ENCODE results near the gene KIAA0232.
"Not testable (repeated sequence)": the region's sequence is repeated elsewhere in the genome, so short reads cannot be mapped to it uniquely, and the experiment has no call there.

KIAA0232 gene

DNA sequence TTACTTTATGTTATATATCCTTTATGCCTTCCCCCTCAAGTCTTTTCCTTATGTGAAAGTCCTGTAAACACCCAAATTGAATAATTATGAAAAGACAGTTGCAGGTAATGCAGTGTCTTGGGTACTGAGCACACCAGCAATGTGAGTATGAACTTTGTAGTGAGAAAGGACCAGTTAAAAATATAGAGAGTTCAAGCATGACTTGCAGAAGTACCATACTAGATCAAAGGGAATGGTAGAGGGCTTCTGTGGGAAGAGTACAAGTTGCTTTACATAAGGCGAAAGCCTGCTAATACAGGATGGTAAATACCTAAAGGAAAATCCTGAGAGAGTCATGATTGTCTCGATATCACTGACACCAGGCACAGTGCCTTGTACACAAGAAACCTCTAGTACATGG, 25.7 kb downstream of the KIAA0232 start:
- no peak for DNase-seq (ENCODE audit: low read depth in 2 of 2)

GRCh38 chr4:6811165-6811564, 28.6 kb downstream of the KIAA0232 start:
- DNase-seq (ENCODE audit: low read depth in 2 of 2), result no peak

DNA sequence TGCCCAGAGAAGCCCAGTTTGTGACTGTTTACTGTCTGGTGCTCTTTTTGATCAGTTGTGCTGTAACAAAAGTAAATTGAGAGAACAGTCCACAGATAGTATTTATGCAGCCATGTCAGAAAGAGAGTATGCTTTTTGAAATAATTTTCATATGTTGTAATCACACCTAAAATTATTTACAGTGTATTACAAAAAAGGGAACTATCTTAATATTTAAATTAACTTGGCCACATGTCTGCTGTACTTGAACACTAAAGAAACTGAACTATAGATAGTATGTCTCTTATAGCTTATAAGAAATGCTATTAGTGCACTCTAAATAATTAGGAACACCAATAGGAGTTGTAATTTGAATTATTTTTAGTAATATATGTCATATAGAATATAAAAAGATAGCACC, 30.2 kb downstream of the KIAA0232 start:
- no peak for DNase-seq (ENCODE audit: low read depth in 2 of 2)

DNA sequence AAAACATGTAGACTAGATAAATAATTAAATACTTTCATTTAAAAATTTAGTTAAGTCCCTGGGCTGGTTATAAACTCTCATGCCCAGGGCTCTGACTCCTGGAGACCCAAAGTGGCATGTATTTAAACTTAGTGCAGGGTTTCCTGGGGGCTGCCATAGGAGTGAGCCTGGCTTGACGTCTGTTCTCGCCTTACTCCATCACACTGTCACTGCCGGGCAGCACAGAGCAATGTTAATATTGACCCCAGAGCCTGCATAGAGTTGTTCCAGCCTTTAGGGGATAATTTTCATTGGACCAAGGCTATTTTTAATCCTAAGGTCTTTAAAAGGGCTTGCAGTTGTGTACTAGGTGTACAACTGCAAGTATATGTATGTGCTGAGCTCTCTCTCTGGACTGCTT, 31.2 kb downstream of the KIAA0232 start:
- DNase-seq (ENCODE audit: low read depth in 2 of 2), result no peak

GRCh38 chr4:6815029-6815836, 32.7 kb downstream of the KIAA0232 start:
- DNase-seq (ENCODE audit: low read depth in 2 of 2), result no peak

DNA sequence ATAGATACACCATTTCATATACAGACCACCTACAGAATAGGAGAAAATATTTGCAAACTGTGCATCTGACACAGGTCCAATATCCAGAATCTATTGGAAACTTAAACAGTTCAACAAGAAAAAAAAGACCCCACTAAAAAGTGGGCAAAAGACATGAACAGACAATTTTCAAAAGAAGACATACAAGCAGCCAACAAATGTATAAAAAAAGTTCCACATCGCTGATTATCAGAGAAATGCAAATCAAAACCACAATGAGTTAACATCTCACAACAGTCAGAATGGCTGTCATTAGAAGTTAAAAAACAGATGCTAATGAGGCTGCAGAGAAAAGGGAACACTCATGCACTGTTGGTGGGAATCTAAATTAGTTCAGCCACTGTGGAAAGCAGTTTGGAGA, 36.8 kb downstream of the KIAA0232 start:
- no peak for DNase-seq (ENCODE audit: low read depth in 2 of 2)

DNA sequence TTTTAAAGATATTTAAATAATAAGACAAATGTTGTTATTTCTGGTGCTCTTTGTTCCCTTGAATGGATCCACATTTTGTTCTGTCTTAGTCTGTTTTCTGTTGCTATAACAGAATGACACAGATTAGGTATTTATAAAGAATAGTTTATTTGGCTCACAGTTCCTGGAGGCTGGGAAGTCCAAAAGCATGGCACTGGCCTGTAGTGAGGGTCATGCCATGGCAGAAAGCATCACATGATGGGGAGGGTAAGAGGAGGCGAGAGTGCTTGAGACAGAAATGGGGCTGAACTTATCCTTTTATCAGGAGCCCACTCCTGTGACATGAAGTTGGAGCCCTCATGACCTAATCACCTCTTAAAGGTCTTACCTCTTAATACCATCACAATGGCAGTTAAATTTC, 38.2 kb downstream of the KIAA0232 start:
- no peak for DNase-seq (ENCODE audit: low read depth in 2 of 2)

DNA sequence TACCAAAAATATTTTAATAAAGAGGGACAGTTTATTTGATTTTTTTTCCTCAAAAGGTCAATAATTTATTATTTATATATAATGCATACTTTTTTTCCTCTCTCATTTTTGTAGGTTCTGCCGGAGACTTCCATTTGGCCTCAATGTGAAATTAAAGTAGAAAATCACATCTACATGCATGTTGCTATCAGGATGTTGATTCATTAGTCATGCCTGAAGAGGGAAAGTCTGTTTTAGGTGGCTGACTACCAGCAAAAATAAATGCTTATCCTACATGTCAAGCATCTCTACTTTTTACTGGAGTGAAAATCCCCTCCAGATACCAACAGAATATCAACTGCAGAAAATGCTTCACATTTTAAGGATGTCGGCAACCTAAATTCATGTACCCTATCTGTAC, 41.5 kb downstream of the KIAA0232 start:
- DNase-seq (ENCODE audit: low read depth in 2 of 2), result no peak

GRCh38 chr4:6824772-6825402, 42.4 kb downstream of the KIAA0232 start:
- DNase-seq (ENCODE audit: low read depth in 2 of 2), result no peak

DNA sequence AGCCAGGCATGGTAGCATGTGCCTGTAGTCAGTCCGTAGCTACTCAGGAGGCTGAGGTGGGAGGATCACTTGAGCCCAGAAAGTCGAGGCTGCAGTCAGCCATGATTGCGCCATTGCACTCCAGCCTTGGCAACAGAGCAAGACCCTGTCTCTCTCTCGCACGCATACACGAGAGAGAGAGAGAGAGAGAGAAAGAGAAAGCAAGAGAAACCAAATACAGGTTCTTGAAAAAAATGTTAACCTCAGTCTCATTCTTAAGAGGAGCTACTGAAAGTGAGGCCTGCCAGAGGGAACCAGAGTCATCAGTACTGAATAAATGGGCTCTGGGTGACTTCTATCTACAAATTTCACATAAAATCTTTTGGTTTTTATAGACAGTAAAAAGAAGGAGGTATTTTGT, 42.9 kb downstream of the KIAA0232 start:
- DNase-seq (ENCODE audit: low read depth in 2 of 2), result no peak

GRCh38 chr4:6826781-6827508, 44.4 kb downstream of the KIAA0232 start:
- no peak for DNase-seq (ENCODE audit: low read depth in 2 of 2)

DNA sequence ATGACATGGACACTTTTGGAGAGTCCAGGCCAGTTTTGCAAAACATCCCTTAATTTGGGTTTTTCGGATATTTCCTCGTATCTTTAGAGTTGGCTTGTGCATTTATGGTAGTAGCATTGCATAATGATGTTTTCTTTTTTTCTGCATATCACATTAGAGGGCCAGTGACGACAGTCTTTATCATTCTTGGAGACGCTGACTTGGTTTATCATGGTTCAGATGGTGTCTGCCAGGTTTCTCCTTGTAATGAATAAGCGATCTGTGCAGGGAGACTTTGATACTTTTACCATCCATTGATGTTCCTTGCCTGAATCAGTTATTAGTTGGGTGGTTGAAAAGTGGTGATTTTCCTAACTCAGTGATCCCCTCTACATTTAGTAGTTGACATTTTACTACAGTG, 46.6 kb downstream of the KIAA0232 start:
- DNase-seq (ENCODE audit: low read depth in 2 of 2), result no peak

- DNase-seq (ENCODE audit: low read depth in 2 of 2), result no peak
These were observed 52.3 kb downstream of the KIAA0232 start for GRCh38 chr4:6834867-6835266.

DNA sequence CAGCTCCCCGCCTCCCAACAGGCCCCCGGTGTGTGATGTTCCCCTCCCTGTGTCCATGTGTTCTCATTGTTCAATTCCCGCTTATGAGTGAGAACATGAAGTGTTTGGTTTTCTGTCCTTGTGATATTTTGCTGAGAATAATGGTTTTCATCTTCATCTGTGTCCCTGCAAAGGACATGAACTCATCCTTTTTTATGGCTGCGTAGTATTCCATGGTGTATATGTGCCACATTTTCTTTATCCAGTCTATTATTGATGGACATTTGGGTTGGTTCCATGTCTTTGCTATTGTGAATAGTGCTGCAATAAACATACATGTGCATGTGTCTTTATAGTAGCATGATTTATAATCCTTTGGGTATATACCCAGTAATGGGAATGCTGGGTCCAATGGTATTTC, 53.1 kb downstream of the KIAA0232 start:
- DNase-seq (ENCODE audit: low read depth in 2 of 2), result not testable (repeated sequence)

- not testable (repeated sequence) for DNase-seq (ENCODE audit: low read depth in 2 of 2)
These were observed 54.6 kb downstream of the KIAA0232 start for GRCh38 chr4:6837106-6837505.

- DNase-seq (ENCODE audit: low read depth in 2 of 2), result no peak
These were observed 57.1 kb downstream of the KIAA0232 start for GRCh38 chr4:6839579-6839978.

DNA sequence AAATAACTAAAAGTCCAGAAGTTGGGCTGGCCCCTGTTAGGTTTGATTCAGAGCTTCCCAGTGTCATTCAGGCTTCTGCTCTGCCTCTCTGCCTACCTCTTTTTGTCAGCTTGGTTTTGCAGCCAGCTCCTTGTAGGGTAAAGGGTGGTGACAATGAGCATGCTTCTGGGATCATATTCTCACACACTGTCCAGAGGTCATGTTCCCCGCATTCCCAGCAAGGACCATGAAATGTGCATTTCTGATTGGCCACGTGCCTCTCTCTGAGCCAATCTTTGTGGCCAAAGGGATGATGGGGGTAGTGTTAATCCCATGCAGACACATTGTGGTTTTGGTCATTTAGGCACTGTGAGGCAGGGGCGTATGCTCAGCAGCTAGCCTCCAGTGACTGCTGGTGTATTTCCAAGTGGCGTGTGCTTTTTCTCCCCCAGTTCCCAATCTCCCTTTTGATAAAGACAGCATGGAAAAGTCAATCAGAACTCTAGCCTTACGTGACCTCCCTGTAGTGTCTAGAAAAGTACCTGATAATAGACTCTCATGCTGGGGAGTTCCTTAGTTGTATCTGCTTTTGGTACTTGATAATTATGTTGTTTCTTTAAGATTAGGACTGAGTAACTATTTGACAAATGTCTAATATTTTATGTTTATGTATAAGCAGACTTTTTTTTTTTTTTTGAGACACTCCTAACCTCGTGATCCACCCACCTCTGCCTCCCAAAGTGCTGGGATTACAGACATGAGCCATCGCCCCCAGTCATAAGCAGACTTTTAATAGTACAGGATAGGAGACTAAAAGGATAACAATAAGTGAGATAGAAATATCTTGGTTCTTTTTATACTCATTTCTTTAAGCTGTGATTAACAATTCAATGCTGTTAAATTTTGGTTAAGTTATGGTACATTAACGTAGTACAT, 57.8 kb downstream of the KIAA0232 start:
- no peak for DNase-seq (ENCODE audit: low read depth in 2 of 2)

DNA sequence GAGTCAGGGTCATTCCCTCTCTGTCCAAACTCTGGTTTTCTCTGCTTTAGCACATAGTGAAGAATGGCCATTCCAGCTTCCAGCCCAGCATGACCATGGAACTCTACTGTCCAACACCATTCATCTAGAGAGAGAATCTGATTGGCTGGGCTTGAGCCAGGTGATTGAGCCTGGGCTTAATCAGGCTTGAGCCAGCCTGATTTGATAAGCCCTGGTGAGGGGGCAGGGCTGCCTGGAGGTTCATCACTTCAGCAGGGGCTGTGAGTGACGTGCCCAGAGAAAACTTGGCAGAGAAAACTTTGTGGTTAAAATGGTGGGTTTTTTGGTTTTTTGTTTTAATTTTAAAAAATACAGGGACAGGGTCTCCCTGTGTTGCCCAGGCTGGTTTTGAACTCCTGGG, 62.5 kb downstream of the KIAA0232 start:
- no peak for DNase-seq (ENCODE audit: low read depth in 2 of 2)

GRCh38 chr4:6845574-6845973, 63.0 kb downstream of the KIAA0232 start:
- no peak for DNase-seq (ENCODE audit: low read depth in 2 of 2)

DNA sequence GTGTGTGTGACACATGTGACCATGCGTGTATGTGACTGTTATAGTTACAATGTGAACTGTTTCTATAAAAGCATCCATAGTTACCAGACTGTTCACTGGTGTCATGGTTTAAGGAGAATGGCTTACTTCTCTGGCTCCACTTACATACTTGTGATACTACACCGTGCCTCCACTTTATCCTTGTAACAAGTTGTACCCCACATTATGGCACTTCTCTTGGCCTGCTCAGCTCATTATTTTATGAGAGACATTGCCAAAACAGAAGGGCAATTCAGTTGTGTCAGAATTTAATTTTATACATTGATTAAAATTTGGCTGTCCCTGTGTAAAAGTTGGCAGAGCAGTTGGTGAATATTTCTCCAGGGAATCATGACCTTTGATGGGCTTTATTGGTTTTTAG, 64.7 kb downstream of the KIAA0232 start:
- DNase-seq (ENCODE audit: low read depth in 2 of 2), result no peak

DNA sequence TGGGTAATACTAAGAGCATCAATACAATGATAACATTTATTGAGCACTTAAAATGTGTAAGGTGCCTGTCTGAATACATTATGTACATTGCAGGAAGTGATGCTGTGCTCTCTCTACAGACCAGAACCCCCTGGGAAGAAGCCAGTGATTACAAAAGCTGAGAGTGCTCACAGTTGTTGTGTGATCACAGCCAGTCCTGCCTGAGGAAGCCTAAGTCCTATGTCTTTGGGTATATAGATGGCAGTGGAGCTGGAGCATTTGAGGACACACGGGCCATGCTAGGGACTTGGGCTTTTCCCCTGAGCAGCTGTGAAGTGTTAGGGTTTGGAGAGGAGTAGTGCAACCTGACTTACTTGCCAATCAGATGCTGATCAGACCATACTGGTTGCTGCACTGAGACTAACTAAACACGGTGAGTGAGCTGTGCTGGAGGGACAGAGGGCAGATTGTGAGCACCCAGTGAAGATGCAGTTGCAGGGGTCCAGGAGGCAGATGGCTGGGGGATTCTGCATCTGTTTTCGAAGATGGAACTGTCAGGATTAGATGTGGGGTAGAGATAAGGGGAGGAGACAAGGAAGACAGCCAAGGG, 66.3 kb downstream of the KIAA0232 start:
- no peak for DNase-seq (ENCODE audit: low read depth in 2 of 2)
